K562 (cell line): ENCODE measurements around the gene KLHL22. TPM values are rescaled to one million over a fixed set of nuclear protein-coding genes. Genes with fewer than 3 reads are reported as not detected.
A peak's percentile ranks its signal among the peaks of the same experiment; 100 is the strongest.

ENCODE experiments used
- CREB3 ChIP-seq: fragments of 450-650 bp; conservative IDR thresholded peaks from 2 replicates; pipeline ENCODE4 v1.6.1; 2016; ENCODE audit warnings: missing genetic modification characterization, low read depth, mild to moderate bottlenecking, missing compliant biosample characterization, moderate library complexity
- HNRNPLL ChIP-seq: fragments of 200-400 bp; formaldehyde crosslinking; IDR thresholded peaks from 2 replicates; pipeline ENCODE4 v1.6.1; 2017; ENCODE audit warnings: low read length, low read depth, mild to moderate bottlenecking; ENCODE audit not compliant: poor library complexity, severe bottlenecking
- JUND ChIP-seq, 2 experiments: IDR thresholded peaks; 2 replicates in 1 of 2; 3 replicates in 1 of 2; pipeline ENCODE4 v1.6.1; 2011; ENCODE audit warnings: borderline replicate concordance in 2 of 2, low read depth in 2 of 2, low read length in 2 of 2, improper control_type of control experiment in 1 of 2, missing biosample characterization in 1 of 2, missing genetic modification characterization in 1 of 2, missing genetic modification reagents in 1 of 2
- POLR2G ChIP-seq: fragments of 200-400 bp; formaldehyde crosslinking; IDR thresholded peaks from 2 replicates; pipeline ENCODE4 v1.6.1; 2017; ENCODE audit warnings: low read depth, mild to moderate bottlenecking, antibody characterized with exemption, low read length, moderate library complexity
- POU5F1 ChIP-seq: fragments of 150-350 bp; IDR thresholded peaks from 2 replicates; pipeline ENCODE4 v1.6.1; 2014; ENCODE audit warnings: borderline replicate concordance, low read length, low read depth, mild to moderate bottlenecking; ENCODE audit not compliant: partially characterized antibody
- PRDM10 ChIP-seq: fragments of 450-650 bp; IDR thresholded peaks from 2 replicates; pipeline ENCODE4 v1.6.1; 2018; ENCODE audit not compliant: partially characterized antibody
- RBFOX2 ChIP-seq: fragments of 200-400 bp; formaldehyde crosslinking; IDR thresholded peaks from 2 replicates; pipeline ENCODE4 v1.6.1; 2017; ENCODE audit warnings: low read depth, mild to moderate bottlenecking, low read length, moderate library complexity
- RFX5 ChIP-seq: IDR thresholded peaks from 2 replicates; pipeline ENCODE4 v1.6.1; 2011; ENCODE audit warnings: low read depth, mild to moderate bottlenecking, improper control_type of control experiment, low read length
- SIN3A ChIP-seq, 2 experiments: fragments of 150-350 bp in 1 of 2; IDR thresholded peaks; 2 replicates each; pipeline ENCODE4 v1.6.1; 2011 to 2016; ENCODE audit warnings: borderline replicate concordance in 2 of 2, low read depth in 2 of 2, low read length in 2 of 2, mild to moderate bottlenecking in 2 of 2, moderate library complexity in 2 of 2; ENCODE audit not compliant: control insufficient read depth in 1 of 2
- SUPT5H ChIP-seq: fragments of 450-650 bp; IDR thresholded peaks from 2 replicates; pipeline ENCODE4 v1.6.1; 2016
- ZBTB34 ChIP-seq: fragments of 250-450 bp; sonication (Bioruptor Pico); IDR thresholded peaks from 2 replicates; pipeline ENCODE4 v1.8.0; 2021; ENCODE audit warnings: mild to moderate bottlenecking, moderate library complexity
- ZHX1 ChIP-seq: fragments of 150-350 bp; conservative IDR thresholded peaks from 2 replicates; pipeline ENCODE4 v1.6.1; 2014; ENCODE audit warnings: low read length
- ZNF639 ChIP-seq, 2 experiments: fragments of 200-800 bp in 1 of 2; sonication (Bioruptor generic) in 1 of 2; sonication (generic) in 1 of 2; formaldehyde crosslinking in 1 of 2; IDR thresholded peaks in 1 of 2; conservative IDR thresholded peaks in 1 of 2; 2 replicates each; pipeline versions ENCODE4 v1.5.0 to v1.6.1; 2016 to 2020; ENCODE audit warnings: missing compliant biosample characterization in 1 of 2, missing genetic modification characterization in 1 of 2, missing genetic modification reagents in 1 of 2
- ZNF830 ChIP-seq: fragments of 250-450 bp; sonication (Bioruptor Pico); IDR thresholded peaks from 2 replicates; pipeline ENCODE4 v1.5.0; 2021; ENCODE audit warnings: mild to moderate bottlenecking
- polyA plus RNA-seq, 8 experiments: library from polyadenylated mRNA; depleted of rRNA in 4 of 8; stranded (reverse) in 5 of 8; unstranded in 3 of 8; fragments of >200 nt; fragmentation: Nextera tagmentation in 2 of 8; fragmentation: Illumina TruSeq in 1 of 8; extraction: Ambion mirVana in 2 of 8; extraction: Trizol in 1 of 8; gene quantifications; 2 replicates each; pipeline versions ENCODE4 v1.2.1 to v1.2.3, GENCODE V29; 2011 to 2014; ENCODE audit warnings: inconsistent platforms in 1 of 8, missing spikeins in 1 of 8
- total RNA-seq, 7 experiments: library from RNA; depleted of rRNA in 6 of 7; stranded (reverse); fragments of >200 nt in 6 of 7; fragmentation: Illumina TruSeq in 2 of 7; extraction: Trizol in 2 of 7; gene quantifications; 2 replicates each; pipeline versions ENCODE4 v1.2.1 to v1.2.3, GENCODE V29; 2011 to 2021; ENCODE audit warnings: low replicate concordance in 1 of 7

KLHL22 gene
- total and polyA plus RNA-seq, 9 of the 15 experiments (the other 6 are each of a cell fraction or from before 2014, with no cell fraction given), result 1.3 to 25.6 (median 15.2) TPM

GRCh38 chr22:20438678-20439492 lies 56.7 kb downstream of the KLHL22 start (continued):
- no peak for TF ChIP-seq JUND (IDR thresholded peaks at IDR 0.05; ENCODE audit: borderline replicate concordance, low read depth, low read length)
- no peak for TF ChIP-seq JUND (tag; IDR thresholded peaks at IDR 0.05; ENCODE audit: borderline replicate concordance, low read depth, low read length)
- no peak for TF ChIP-seq ZHX1
- no peak for TF ChIP-seq ZBTB34 (CRISPR knock-in tag)
- TF ChIP-seq HNRNPLL, result peak; percentile 0
- TF ChIP-seq ZNF830, result no peak
- no peak for TF ChIP-seq CREB3 (tag)
- no peak for TF ChIP-seq RBFOX2
- peak; percentile 36; the same call in 1 of the 2 replicates for TF ChIP-seq POLR2G
- TF ChIP-seq SUPT5H, result no peak
- TF ChIP-seq POU5F1, result no peak
- no peak for TF ChIP-seq SIN3A (IDR thresholded peaks at IDR 0.05; ENCODE audit: borderline replicate concordance in 2 of 2, control insufficient read depth in 1 of 2, low read depth in 2 of 2, low read length in 2 of 2)
- TF ChIP-seq PRDM10, result no peak
- no peak for TF ChIP-seq RFX5
- TF ChIP-seq ZNF639 (CRISPR knock-in tag; conservative IDR thresholded peaks at IDR 0.05 in 1 of 2, IDR thresholded peaks at IDR 0.05 in 1 of 2), result no peak
